Choroid plexus epithelial cell (primary cell): ENCODE results near the gene UNC5A.
A peak's percentile ranks its signal among the peaks of the same experiment; 100 is the strongest.

Source experiments
- DNase-seq: peaks from one replicate; pipeline ENCODE4 v3.0.0-alpha.2; 2010; ENCODE audit warnings: low read depth
- H3K4me3 ChIP-seq: 2 replicates; pipeline ENCODE4 v1.5.1; 2011; ENCODE audit warnings: low read depth, mild to moderate bottlenecking, control low read depth, low read length, moderate library complexity
- TF ChIP-seq, protein P1 (sequence below): conservative IDR thresholded peaks from 2 replicates; pipeline ENCODE4 v1.5.1; 2011; ENCODE audit warnings: low read depth, mild to moderate bottlenecking, control low read depth, inconsistent platforms, low read length, moderate library complexity

UNC5A gene

GRCh38 chr5:176781638-176782570 lies 28.5 kb upstream of the UNC5A start:
- DNase-seq = peak; percentile 60
- H3K4me3 ChIP-seq = no peak overlapping the region
- TF ChIP-seq, protein P1, sequence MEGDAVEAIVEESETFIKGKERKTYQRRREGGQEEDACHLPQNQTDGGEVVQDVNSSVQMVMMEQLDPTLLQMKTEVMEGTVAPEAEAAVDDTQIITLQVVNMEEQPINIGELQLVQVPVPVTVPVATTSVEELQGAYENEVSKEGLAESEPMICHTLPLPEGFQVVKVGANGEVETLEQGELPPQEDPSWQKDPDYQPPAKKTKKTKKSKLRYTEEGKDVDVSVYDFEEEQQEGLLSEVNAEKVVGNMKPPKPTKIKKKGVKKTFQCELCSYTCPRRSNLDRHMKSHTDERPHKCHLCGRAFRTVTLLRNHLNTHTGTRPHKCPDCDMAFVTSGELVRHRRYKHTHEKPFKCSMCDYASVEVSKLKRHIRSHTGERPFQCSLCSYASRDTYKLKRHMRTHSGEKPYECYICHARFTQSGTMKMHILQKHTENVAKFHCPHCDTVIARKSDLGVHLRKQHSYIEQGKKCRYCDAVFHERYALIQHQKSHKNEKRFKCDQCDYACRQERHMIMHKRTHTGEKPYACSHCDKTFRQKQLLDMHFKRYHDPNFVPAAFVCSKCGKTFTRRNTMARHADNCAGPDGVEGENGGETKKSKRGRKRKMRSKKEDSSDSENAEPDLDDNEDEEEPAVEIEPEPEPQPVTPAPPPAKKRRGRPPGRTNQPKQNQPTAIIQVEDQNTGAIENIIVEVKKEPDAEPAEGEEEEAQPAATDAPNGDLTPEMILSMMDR = no peak

DNA sequence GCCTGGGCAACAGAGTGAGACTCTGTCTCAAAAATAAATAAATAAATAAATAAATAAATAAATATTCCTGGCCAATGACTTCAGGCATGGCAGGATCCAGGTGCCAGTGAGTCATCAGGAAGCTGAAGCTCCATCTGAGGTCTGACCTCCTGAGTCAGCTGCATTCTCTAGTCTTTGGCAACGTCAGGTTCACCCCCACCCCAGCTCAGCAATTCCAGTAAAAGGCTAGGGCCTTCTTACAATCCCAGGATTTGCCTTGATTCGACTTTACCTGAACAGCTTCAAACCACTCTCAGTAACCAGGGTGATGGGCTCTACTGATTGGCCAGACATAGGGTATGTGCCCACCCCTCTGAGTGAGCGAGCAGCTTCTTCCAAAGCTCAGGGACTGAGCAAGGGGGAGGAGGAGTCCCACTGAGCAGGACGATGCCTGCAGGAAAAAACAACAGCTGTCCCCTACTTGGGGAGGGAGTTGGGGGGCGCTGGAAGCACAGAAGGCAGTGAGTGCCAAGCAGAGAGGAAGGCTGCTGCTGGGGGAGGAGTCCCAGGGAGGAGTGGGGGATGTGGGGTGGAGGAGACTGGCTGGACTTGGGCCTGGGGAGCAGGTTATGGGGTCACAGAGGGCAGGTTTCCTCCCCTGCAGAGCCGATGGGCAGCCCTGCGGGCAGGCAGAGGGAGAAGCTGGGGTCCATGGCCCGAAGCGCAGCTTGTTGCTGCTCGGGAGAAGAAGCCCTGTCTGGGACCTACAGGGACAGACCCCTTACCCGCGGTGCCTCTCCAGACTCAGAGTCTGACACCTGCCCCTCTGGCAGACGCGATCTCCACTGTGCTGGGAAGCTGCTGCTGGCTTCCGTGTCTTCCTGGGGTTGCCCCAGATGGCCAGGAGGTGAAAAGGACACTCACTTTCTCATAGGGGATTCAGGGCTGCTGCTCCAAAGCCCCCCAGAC lies 25.9 kb upstream of the UNC5A start:
- TF ChIP-seq, protein P1 = no peak
- peak; percentile 88 for DNase-seq
- no peak overlapping the region for H3K4me3 ChIP-seq

GRCh38 chr5:176785184-176786145 lies 24.9 kb upstream of the UNC5A start:
- DNase-seq = no peak
- no peak overlapping the region for H3K4me3 ChIP-seq
- TF ChIP-seq, protein P1 = no peak

GRCh38 chr5:176787676-176788075 lies 22.7 kb upstream of the UNC5A start:
- H3K4me3 ChIP-seq = no peak overlapping the region
- DNase-seq = no peak
- TF ChIP-seq, protein P1 = no peak

- TF ChIP-seq, protein P1 = no peak
- no peak overlapping the region for H3K4me3 ChIP-seq
- no peak for DNase-seq
Observed at GRCh38 chr5:176788091-176788490, 22.3 kb upstream of the UNC5A start.
